ENCODE results near the gene SRGAP1. TPM values are rescaled to one million over a fixed set of nuclear protein-coding genes. Genes with fewer than 3 reads are reported as not detected.

SRGAP1 gene
- total and polyA plus RNA-seq, 4 donors: 13.9 to 17.3 (median 15.2) TPM

- Histone ChIP-seq H3K9me3 (ENCODE audit: control insufficient read depth, insufficient read depth, low read length) (no peaks in the 10 kb centered on the region), H3K36me3 (ENCODE audit: control insufficient read depth, insufficient read depth, low read length) (no peaks in the 10 kb centered on the region), H3K4me3 (ENCODE audit: low read depth, low read length) (no peak overlapping the region), H3K4me1 (ENCODE audit: control insufficient read depth, insufficient read depth, low read length) (peaks cover 9% of the 10 kb centered on the region), H3K27me3 (ENCODE audit: control insufficient read depth, insufficient read depth, low read length) (no peaks in the 10 kb centered on the region), H3K27ac (ENCODE audit: low read depth, low read length) (no peak overlapping the region)
- WGBS (ENCODE audit: insufficient coverage): 67% methylated on average over 1 of the region's 1 CpG
- DNase-seq (ENCODE audit: low read depth in 4 of 6, low spot score in 6 of 6): peak in 1 of 6 donors; percentile 81
Observed at GRCh38 chr12:63952995-63953394, 108.5 kb downstream of the SRGAP1 start.

- Histone ChIP-seq H3K4me1 (ENCODE audit: control insufficient read depth, insufficient read depth, low read length) (no peaks in the 10 kb centered on the region), H3K27ac (ENCODE audit: low read depth, low read length) (no peak overlapping the region), H3K4me3 (ENCODE audit: low read depth, low read length) (no peak overlapping the region), H3K36me3 (ENCODE audit: control insufficient read depth, insufficient read depth, low read length) (no peaks in the 10 kb centered on the region), H3K9me3 (ENCODE audit: control insufficient read depth, insufficient read depth, low read length) (no peaks in the 10 kb centered on the region), H3K27me3 (ENCODE audit: control insufficient read depth, insufficient read depth, low read length) (no peaks in the 10 kb centered on the region)
- 90% methylated on average over 5 of the region's 9 CpGs for WGBS (ENCODE audit: insufficient coverage)
- DNase-seq (ENCODE audit: low read depth in 4 of 6, low spot score in 6 of 6): no peak
Observed at GRCh38 chr12:63955831-63956666, 111.5 kb downstream of the SRGAP1 start.

GRCh38 chr12:63957496-63957895 lies 113.0 kb downstream of the SRGAP1 start:
- WGBS (ENCODE audit: insufficient coverage): 100% methylated on average over 1 of the region's 5 CpGs
- no peaks in the 10 kb centered on the region for H3K4me1 ChIP-seq (ENCODE audit: control insufficient read depth, insufficient read depth, low read length)
- no peaks in the 10 kb centered on the region for H3K9me3 ChIP-seq (ENCODE audit: control insufficient read depth, insufficient read depth, low read length)
- no peak overlapping the region for H3K4me3 ChIP-seq (ENCODE audit: low read depth, low read length)
- H3K27me3 ChIP-seq (ENCODE audit: control insufficient read depth, insufficient read depth, low read length): no peaks in the 10 kb centered on the region
- no peaks in the 10 kb centered on the region for H3K36me3 ChIP-seq (ENCODE audit: control insufficient read depth, insufficient read depth, low read length)
- H3K27ac ChIP-seq (ENCODE audit: low read depth, low read length): no peak overlapping the region
- DNase-seq (ENCODE audit: low read depth in 4 of 6, low spot score in 6 of 6): peak in 1 of 6 donors; percentile 84

GRCh38 chr12:63958876-63959580 lies 114.5 kb downstream of the SRGAP1 start:
- WGBS (ENCODE audit: insufficient coverage): no CpG with 5 or more reads among the region's 3 CpGs

GRCh38 chr12:63961048-63961447 lies 116.5 kb downstream of the SRGAP1 start:
- DNase-seq (ENCODE audit: low read depth in 4 of 6, low spot score in 6 of 6): no peak
- WGBS (ENCODE audit: insufficient coverage): 95% methylated on average over 4 of the region's 5 CpGs
- Histone ChIP-seq H3K4me1 (ENCODE audit: control insufficient read depth, insufficient read depth, low read length) (no peaks in the 10 kb centered on the region), H3K27me3 (ENCODE audit: control insufficient read depth, insufficient read depth, low read length) (no peaks in the 10 kb centered on the region), H3K36me3 (ENCODE audit: control insufficient read depth, insufficient read depth, low read length) (no peaks in the 10 kb centered on the region), H3K27ac (ENCODE audit: low read depth, low read length) (no peak overlapping the region), H3K9me3 (ENCODE audit: control insufficient read depth, insufficient read depth, low read length) (no peaks in the 10 kb centered on the region), H3K4me3 (ENCODE audit: low read depth, low read length) (no peak overlapping the region)

More at GRCh38 chr12:63958876-63959580, 114.5 kb downstream of the SRGAP1 start:
- no peaks in the 10 kb centered on the region for H3K4me1 ChIP-seq (ENCODE audit: control insufficient read depth, insufficient read depth, low read length)
- H3K27ac ChIP-seq (ENCODE audit: low read depth, low read length): no peak overlapping the region
- H3K27me3 ChIP-seq (ENCODE audit: control insufficient read depth, insufficient read depth, low read length): no peaks in the 10 kb centered on the region
- H3K36me3 ChIP-seq (ENCODE audit: control insufficient read depth, insufficient read depth, low read length): no peaks in the 10 kb centered on the region
- no peak overlapping the region for H3K4me3 ChIP-seq (ENCODE audit: low read depth, low read length)
- DNase-seq (ENCODE audit: low read depth in 4 of 6, low spot score in 6 of 6): peak in 1 of 6 donors; percentile 21
- no peaks in the 10 kb centered on the region for H3K9me3 ChIP-seq (ENCODE audit: control insufficient read depth, insufficient read depth, low read length)

DNA sequence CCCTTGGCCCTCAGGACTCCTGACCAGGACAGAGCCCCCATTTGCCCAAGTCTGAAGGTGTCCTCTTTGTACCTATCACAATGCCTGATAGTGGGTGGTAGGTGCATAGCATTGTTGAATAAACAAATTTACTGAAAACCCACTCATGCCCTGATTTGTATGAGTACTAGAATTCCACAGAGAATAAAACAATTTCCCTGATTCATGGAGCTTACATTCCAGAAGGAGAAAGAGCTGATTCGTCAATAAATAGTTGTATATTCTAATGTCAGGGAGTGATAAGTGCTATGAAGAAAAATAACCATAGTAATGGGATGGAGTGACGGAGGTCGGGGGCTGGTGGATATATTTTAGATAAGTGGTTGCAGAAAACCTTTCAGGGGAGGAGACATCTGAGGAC lies 117.0 kb downstream of the SRGAP1 start:
- 100% methylated on average over 3 of the region's 3 CpGs for WGBS (ENCODE audit: insufficient coverage)
- Histone ChIP-seq H3K27ac (ENCODE audit: low read depth, low read length) (no peak overlapping the region), H3K36me3 (ENCODE audit: control insufficient read depth, insufficient read depth, low read length) (no peaks in the 10 kb centered on the region), H3K4me3 (ENCODE audit: low read depth, low read length) (no peak overlapping the region), H3K9me3 (ENCODE audit: control insufficient read depth, insufficient read depth, low read length) (no peaks in the 10 kb centered on the region), H3K4me1 (ENCODE audit: control insufficient read depth, insufficient read depth, low read length) (no peaks in the 10 kb centered on the region), H3K27me3 (ENCODE audit: control insufficient read depth, insufficient read depth, low read length) (no peaks in the 10 kb centered on the region)
- DNase-seq (ENCODE audit: low read depth in 4 of 6, low spot score in 6 of 6): no peak

DNA sequence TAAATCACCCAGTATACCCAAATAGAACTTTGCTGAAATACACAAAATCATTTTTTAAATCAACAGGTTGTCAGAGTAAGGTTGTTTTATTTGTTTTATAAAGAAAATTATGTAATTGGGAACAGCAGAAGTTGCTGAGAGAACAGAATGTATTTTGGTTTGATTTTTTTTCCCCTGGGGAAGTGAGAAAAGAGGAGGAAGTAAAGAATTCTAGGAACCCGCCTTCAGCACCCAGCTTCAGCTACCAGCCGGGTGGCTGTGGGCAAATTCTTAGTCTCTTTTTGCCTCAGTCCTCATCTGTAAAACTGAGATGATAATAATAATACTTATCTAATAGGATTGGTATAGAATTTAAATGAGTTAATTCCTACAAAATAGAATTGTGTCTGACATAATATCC lies 119.4 kb downstream of the SRGAP1 start:
- Histone ChIP-seq H3K9me3 (ENCODE audit: control insufficient read depth, insufficient read depth, low read length) (no peaks in the 10 kb centered on the region), H3K4me1 (ENCODE audit: control insufficient read depth, insufficient read depth, low read length) (no peaks in the 10 kb centered on the region), H3K27me3 (ENCODE audit: control insufficient read depth, insufficient read depth, low read length) (no peaks in the 10 kb centered on the region), H3K4me3 (ENCODE audit: low read depth, low read length) (no peak overlapping the region), H3K36me3 (ENCODE audit: control insufficient read depth, insufficient read depth, low read length) (no peaks in the 10 kb centered on the region), H3K27ac (ENCODE audit: low read depth, low read length) (no peak overlapping the region)
- DNase-seq (ENCODE audit: low read depth in 4 of 6, low spot score in 6 of 6): no peak
- no CpG with 5 or more reads among the region's 2 CpGs for WGBS (ENCODE audit: insufficient coverage)

GRCh38 chr12:63964301-63964700 lies 119.8 kb downstream of the SRGAP1 start:
- no peak for DNase-seq (ENCODE audit: low read depth in 4 of 6, low spot score in 6 of 6)
- H3K36me3 ChIP-seq (ENCODE audit: control insufficient read depth, insufficient read depth, low read length): no peaks in the 10 kb centered on the region
- no peak overlapping the region for H3K4me3 ChIP-seq (ENCODE audit: low read depth, low read length)
- H3K4me1 ChIP-seq (ENCODE audit: control insufficient read depth, insufficient read depth, low read length): peaks cover 1% of the 10 kb centered on the region
- no CpG with 5 or more reads among the region's 1 CpG for WGBS (ENCODE audit: insufficient coverage)
- no peaks in the 10 kb centered on the region for H3K9me3 ChIP-seq (ENCODE audit: control insufficient read depth, insufficient read depth, low read length)
- no peak overlapping the region for H3K27ac ChIP-seq (ENCODE audit: low read depth, low read length)
- H3K27me3 ChIP-seq (ENCODE audit: control insufficient read depth, insufficient read depth, low read length): no peaks in the 10 kb centered on the region

DNA sequence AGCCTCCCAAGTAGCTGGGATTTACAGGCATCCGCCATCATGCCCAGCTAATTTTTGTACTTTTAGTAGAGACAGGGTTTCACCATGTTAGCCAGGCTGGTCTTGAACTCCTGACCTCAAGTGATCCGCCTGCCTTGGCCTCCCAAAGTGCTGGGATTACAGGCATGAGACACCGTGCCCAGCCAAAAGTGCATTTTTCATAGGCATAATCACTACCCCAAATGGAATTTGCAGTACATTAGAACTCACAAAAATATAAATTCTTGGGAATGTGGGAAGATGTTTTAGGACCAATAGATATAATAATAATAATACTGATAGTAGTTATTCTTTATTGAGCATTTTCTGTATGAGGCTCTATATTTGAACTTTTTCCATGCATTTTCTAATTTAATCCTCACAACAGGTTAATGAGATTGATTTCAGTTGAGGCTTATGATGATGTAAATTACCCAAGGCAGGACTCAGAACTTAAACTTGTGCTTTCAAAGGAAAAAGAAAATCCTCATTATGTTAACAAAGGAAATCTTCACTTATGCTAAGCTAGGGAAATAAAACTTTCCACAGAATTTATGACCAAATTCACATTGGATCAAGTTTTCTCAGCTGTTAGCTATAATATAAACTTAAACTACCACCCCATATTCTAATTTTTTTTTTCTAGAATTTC lies 121.6 kb downstream of the SRGAP1 start:
- no peaks in the 10 kb centered on the region for H3K27me3 ChIP-seq (ENCODE audit: control insufficient read depth, insufficient read depth, low read length)
- WGBS (ENCODE audit: insufficient coverage): 0% methylated on average over 1 of the region's 3 CpGs
- no peak for DNase-seq (ENCODE audit: low read depth in 4 of 6, low spot score in 6 of 6)
- no peak overlapping the region for H3K27ac ChIP-seq (ENCODE audit: low read depth, low read length)
- no peaks in the 10 kb centered on the region for H3K9me3 ChIP-seq (ENCODE audit: control insufficient read depth, insufficient read depth, low read length)
- H3K36me3 ChIP-seq (ENCODE audit: control insufficient read depth, insufficient read depth, low read length): no peaks in the 10 kb centered on the region
- no peak overlapping the region for H3K4me3 ChIP-seq (ENCODE audit: low read depth, low read length)
- peaks cover 6% of the 10 kb centered on the region for H3K4me1 ChIP-seq (ENCODE audit: control insufficient read depth, insufficient read depth, low read length)

Data from spinal cord (tissue), 10 donors.